GM12864 (cell line): Measurements from ENCODE around the gene POU5F1.

Source experiments
- DNase-seq: peaks from one replicate; pipeline ENCODE4 v3.0.0-alpha.2; 2011; ENCODE audit warnings: low read depth
- H3K4me3 ChIP-seq: 2 replicates; pipeline ENCODE4 v1.5.1; 2011; ENCODE audit warnings: mild to moderate bottlenecking, low read depth, low read length, control low read depth
- CTCF ChIP-seq: IDR thresholded peaks from 2 replicates; pipeline ENCODE4 v1.5.1; 2011; ENCODE audit warnings: low read depth, mild to moderate bottlenecking, moderate library complexity, low read length, control low read depth, inconsistent platforms; ENCODE audit errors: missing control alignments

POU5F1 gene

GRCh38 chr6:31135710-31136109 lies 34.8 kb downstream of the POU5F1 start:
- H3K4me3 ChIP-seq = no peak overlapping the region
- no peak for TF ChIP-seq CTCF
- no peak for DNase-seq

GRCh38 chr6:31132806-31133205 lies 37.7 kb downstream of the POU5F1 start:
- no peak for TF ChIP-seq CTCF
- H3K4me3 ChIP-seq = no peak overlapping the region
- no peak for DNase-seq

- no peak for DNase-seq
- TF ChIP-seq CTCF = no peak
- H3K4me3 ChIP-seq = no peak overlapping the region
These were observed 38.9 kb downstream of the POU5F1 start for GRCh38 chr6:31131595-31131994.

- TF ChIP-seq CTCF = no peak
- no peak for DNase-seq
- H3K4me3 ChIP-seq = no peak overlapping the region
These were observed 39.7 kb downstream of the POU5F1 start for GRCh38 chr6:31130751-31131150.

GRCh38 chr6:31129130-31129529 lies 41.4 kb downstream of the POU5F1 start:
- H3K4me3 ChIP-seq = no peak overlapping the region
- no peak for DNase-seq
- no peak for TF ChIP-seq CTCF

GRCh38 chr6:31128093-31128676 lies 42.3 kb downstream of the POU5F1 start:
- peak; percentile 21 for DNase-seq
- peak; percentile 94 for TF ChIP-seq CTCF
- H3K4me3 ChIP-seq = no peak overlapping the region
